GM10847 (cell line): ENCODE data around the gene ARHGEF16.

Experiments used
- POLR2A ChIP-seq: IDR thresholded peaks from 2 replicates; pipeline ENCODE4 v1.6.1; 2011; ENCODE audit not compliant: insufficient read length; ENCODE audit errors: extremely low read depth

ARHGEF16 gene

DNA sequence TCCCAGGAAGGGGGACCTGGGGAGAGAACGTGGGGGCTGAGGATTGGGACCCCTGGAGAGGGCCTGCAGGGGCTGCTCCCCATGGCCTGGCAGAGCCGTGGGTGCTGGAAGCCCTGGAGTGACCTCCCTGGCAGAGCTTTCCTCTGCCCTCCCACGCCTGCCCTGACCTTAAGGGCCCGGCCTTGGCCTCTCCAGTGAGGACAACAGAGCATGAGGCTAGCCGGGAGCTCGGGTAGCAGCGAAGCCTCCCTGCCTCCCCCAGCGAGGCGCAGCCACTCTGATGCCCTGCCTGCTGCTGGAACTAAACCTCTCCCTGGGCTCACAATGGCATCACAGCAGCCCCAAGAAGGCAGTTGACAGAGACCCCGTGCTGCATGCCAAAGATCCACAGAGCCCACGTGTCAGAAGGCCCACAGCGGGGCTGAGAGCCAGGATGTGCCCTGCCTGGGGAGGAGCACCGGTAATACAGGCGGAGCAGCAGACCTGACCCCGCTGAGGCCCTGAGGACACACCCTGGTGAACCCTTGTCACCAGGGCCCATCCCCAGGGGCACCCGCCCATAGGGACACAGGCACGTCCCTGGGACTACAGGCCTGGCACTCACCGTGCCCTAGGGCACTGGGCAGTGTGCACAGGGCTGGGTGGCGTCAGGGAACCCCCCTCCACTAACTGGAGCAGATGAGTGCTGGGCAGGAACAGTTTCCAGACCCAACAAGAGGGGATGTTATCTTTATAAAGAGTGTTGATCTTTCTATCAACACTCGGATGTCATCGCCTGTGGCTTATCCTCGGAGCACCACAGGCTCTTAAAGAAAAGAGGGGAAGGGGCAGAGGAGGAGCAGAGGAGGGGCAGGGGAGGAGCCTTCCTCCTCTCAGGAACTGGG, 48.4 kb downstream of the ARHGEF16 start:
- no peak for TF ChIP-seq POLR2A

DNA sequence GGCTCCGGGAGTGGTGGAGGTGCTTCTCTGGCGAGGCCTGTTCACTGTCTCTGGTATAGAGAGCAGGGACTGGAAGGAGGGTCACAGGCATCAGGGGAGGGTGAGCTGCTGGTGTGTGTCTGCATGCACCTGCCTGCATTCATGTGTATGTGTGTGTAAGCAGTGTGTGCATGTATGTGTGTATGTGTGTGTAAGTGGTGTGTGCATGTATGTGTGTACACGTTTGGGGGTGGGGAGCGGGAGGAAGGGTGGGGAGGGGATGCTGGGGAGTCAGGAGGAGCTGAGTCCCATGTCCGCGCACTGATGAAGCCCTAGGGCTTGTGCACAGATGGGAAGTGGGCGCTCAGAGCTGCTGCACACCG, 49.0 kb downstream of the ARHGEF16 start:
- TF ChIP-seq POLR2A: no peak

DNA sequence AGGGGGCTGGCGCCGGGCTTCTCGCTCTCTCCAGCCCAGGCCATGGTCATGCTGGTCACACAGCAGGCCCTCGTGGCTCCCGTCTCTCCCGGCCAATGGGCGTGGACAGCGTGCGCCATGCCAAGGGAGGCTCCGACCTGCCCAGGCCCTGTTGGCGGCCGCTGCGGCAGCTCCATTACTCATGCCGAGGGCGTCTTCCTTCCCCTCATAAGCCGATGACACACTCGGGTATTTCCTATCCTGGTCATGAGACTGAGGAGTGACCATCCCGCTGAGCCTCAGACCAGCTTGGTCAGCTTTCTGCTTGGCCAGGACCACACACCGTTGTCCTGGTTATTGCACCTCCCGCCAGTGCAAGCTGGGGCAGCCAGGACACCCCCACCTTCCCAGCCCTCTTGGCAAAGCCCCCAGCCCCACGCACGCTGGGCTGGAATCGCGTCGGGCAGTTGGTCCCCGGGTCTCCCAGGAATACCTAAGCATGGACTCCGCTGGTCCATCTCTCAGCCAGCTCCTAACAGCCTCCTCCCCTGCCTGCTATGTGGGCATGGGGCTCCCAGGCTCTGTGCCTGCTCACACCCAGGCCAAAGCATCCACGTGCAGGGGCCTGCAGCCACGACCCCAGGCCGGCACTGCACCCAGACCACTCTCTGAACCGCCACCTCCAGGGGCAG, 49.8 kb downstream of the ARHGEF16 start:
- TF ChIP-seq POLR2A: no peak

DNA sequence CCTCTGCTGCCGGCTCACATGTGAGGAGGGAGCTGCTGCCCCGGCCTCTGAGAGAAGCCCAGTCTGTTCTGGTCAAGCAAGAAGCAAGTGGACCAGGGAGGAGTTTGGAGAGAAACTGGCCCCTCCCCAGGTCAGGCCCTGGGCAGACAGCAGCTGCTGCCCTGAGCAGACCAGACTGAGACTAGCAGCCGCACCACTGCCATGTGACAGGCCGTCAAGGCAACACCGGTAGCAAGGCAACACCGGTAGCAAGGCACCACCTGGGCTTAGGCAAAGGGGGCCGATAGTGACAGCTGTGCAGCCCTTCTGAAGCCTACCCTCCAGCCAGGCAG, 50.3 kb downstream of the ARHGEF16 start:
- TF ChIP-seq POLR2A: no peak

DNA sequence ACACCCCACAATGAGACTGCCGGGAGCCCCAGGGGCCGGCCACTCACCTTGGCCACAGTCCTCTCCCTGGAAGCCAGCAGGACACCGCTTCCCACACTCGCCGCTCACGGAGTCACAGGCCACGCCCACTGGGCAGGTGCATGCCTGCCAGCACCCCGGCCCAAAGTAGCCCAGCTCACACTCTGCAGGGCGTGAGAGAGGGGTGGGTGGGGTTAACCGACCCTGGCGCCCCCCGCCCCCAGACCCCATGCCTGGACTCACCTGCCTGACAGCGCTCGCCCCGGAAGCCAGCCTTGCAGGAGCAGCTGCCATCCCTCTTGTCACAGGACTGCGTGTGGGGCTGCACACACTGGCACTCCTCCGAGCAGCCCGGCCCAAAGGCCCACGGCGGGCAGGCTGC, 50.7 kb downstream of the ARHGEF16 start:
- no peak for TF ChIP-seq POLR2A

DNA sequence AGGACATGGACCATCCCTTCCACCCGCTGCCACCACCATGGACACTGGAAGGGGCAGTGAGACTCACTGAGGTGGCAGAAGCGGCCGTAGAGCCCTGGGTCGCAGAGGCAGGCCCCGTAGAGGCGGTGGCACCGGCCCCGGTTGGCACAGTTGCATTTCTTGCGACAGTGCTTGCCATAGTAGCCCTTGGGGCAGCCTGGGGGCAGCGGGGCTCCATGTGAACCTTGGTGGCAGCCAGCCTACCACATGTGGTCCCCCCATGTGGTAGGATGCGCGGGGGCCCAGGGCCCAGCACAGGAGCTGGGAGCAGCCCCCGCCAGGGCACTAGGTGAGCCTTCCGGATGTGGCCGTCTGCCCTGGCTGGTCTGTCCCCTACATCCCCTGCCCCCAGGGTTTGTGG, 51.6 kb downstream of the ARHGEF16 start:
- no peak for TF ChIP-seq POLR2A

DNA sequence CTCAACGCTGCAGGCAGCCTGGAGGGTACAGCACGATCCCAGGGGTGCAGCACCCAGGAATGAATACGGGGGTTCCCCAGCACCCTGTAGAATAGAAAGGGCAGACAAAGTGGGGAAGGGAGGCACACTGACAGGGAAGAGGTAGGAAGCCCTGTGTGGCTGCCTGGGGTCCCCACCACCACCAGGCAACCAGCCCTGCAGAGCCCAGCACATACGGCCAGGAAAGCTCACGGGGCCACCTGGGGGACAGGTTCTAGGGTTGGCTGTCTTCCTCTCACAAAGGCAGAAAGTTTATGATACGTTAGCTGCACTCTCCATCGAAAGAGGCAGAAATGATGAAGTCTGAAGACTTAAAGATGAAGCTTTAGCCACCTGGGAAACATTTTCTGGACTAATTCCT, 52.5 kb downstream of the ARHGEF16 start:
- no peak for TF ChIP-seq POLR2A

DNA sequence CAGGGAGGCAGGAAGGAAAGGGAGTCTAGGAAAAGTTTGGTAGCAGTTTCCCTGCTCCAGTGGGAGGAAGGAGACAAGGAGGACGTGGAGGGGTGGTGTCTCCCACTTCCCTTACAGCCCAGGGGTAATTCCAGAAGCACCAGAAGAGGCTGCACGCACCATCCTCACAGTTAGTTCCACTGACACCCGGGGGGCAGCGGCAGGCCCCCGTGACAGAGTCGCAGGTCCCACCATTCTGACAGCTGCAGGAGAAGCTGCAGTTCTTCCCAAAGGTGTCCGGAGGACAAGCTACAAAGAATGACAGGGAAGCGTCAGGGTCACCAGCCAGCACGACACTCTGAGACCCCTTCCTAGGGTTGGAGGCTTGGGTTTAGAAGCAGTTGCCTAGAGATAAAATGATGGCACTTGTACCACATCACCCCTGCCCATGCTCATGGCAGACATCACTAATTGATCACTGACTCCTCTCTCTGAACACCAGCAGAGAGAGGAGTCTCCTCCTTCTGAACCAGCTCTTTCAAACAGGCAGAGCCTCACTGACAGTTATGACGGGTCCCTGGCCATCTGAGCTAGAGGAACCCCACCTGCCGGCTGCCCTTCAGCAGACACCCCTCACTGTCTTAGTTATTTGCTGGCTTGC, 53.3 kb downstream of the ARHGEF16 start:
- no peak for TF ChIP-seq POLR2A

DNA sequence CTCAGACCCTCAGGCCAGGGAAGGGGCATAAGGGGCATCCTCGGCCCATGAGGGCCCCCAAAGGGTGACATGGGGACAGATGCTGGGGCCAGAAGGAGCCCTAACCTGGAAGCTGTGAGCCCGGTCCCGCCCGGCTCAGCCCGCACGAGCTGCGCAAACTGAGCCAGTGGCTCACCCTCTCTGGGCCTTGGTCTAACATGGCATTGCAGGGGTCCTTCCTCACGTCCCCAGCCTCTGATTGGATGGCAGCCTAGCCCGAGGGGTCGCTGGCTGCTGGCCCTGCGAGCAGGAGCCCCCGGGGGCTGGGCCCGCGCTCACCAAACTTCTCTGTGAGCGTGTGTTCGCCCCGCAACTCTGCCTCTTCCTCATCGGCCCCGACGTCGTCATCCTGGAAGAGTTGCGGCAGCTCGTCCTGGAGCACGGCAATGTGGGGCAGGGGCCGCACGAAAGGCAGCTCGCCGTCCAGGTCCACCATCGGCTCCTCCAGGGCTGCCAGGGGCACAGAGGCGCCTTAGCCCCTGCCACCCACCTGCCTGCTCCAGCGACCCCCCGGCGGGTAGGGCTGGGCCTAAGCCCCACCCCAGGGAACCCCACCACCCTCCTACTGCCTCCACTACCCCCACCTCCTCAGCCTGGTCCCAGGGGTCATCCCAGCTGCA, 54.4 kb downstream of the ARHGEF16 start:
- no peak for TF ChIP-seq POLR2A

DNA sequence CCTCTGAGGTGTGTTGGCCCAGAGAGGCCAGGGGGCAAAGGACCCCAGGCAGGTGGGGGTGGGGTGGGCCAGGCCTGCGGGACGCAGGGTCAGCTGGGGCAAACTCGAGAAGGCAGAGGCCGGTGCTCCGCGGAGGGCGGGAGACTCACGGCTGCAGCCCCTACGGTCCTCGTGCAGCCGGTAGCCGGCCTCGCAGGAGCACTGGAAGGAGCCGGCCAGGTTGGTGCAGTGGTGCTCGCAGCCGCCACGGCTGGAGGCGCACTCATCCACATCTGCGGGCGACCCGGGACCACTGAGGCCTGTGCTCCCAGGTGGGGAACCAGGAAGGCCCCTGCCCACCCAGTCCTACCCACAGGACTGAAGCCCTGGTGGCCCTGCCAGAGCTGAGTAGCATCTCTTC, 55.3 kb downstream of the ARHGEF16 start:
- TF ChIP-seq POLR2A: no peak

DNA sequence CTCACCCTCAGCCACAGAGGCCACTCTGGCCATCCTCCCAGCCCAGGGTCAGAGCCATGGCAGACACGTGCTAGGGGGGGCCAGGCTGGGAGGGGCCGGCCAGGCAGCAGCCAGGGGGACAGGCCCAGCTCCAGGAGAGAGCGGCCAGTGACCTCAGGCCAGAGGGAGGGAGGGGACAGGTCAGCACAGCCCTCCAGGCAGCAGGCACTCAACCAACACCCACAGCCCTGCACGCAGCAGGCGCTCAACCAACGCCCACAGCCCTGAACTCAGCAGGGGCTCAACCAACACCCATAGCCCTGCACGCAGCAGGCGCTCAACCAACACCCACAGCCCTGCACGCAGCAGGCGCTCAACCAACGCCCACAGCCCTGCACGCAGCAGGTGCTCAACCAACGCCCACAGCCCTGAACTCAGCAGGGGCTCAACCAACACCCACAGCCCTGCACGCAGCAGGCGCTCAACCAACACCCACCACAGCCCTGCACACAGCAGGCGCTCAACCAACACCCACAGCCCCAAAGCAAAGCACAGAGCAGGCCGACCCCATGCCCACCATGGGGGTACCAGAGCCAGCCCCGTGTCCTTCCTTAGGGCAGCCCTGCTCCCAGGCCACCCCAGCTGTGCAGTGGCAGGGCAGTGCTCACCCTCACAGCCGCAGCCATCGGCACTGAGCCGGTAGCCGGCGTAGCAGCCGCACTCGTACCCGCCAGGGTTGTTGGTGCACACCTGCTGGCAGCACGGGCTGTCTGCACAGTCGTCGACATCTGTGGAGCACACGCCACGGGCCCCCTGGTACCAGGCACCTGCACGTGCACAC, 55.9 kb downstream of the ARHGEF16 start:
- no peak for TF ChIP-seq POLR2A

DNA sequence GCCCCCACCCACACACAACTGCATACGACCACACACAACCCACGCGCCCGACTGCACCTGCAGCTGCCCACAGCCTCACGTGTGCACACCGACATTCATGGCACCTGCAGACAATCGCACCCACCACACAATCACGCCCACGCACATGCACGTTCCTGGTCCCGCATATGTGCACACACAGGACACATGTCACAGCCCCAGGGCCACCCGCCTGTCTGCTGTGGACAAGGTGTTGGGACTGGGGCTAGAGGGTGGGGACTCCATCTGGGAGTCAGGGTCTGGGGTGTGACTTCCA, 56.4 kb downstream of the ARHGEF16 start:
- TF ChIP-seq POLR2A: no peak

DNA sequence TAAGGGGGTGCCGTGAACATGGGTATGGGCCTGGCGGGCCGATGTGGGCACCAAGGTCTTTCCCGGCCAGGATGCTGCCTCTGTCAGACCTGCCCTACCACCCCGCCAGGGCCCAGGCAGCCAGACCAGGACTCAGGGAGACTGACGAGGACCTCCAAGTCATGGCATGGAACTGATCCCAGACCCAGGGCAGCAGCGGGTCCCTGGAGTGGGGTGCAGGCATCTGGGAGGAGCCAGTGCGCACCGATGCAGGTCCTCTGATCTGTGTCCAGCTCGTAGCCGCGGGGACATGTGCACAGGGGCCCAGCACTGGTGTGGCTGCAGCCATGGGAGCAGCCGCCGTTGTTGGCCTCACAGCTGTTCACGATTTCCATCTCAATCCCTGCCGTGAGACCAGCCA, 56.8 kb downstream of the ARHGEF16 start:
- no peak for TF ChIP-seq POLR2A

DNA sequence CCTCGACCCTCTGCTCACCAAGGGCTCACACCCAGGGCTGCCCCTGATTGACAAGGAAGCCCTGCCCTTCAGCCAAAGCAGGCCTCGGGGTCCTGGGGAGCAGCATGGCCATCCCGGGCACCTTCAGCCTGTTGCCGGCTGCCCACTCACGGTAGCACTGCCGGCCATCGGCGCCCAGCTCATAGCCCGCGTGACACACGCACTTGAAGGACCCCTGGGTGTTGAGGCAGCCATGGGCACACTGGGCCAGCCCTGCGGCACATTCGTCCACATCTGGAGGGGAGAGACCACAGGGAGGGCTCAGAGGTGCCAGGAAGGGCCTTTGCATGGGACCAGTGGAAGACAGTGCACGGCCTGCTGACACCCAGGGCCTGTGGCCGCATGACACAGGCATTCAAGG, 57.4 kb downstream of the ARHGEF16 start:
- no peak for TF ChIP-seq POLR2A

DNA sequence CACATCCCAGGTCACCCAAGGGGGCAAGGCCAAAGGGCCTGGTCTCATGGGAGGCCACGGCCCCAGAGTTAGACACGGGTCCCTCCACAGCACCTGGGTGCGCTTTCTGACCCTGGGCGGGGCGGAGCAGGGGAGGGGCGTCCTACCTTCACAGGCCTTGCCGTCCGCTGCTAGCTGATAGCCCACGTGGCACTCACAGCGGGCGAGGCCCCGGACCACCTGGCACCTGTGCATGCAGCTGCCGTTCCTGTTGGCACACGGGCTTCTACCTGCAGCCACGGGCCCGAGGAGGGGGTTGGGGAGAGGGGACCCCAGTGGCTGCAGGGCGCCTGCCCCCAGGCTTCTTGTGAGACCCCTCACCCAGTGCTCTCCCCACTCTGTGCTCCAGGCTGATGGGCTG, 59.9 kb downstream of the ARHGEF16 start:
- no peak for TF ChIP-seq POLR2A

DNA sequence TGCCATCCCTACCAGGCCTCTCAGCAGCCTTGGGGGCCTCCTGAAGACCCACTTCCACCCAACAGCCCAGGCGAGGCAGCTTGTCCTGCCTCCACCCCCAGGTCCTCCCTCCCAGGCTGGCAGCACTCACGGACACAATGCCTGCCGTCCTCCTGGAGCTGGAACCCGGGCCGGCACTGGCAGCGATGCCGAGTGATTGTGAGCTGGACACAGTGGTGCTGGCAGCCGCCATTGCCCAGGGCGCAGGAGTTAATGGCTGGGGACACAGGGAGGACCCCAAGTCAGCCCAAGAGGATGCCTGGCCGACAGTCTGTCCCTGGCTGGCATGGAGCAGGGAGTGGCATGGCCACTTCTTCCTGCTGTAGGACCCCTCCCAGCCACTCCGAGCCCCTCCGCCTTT, 60.8 kb downstream of the ARHGEF16 start:
- TF ChIP-seq POLR2A: no peak
